GM19193 (cell line): Measurements from ENCODE around the gene FAF2.

Experiments used
- POLR2A ChIP-seq: IDR thresholded peaks from 4 replicates; pipeline ENCODE4 v1.6.1; 2011; ENCODE audit not compliant: insufficient read depth, insufficient read length; ENCODE audit errors: extremely low read depth

The FAF2 gene

DNA sequence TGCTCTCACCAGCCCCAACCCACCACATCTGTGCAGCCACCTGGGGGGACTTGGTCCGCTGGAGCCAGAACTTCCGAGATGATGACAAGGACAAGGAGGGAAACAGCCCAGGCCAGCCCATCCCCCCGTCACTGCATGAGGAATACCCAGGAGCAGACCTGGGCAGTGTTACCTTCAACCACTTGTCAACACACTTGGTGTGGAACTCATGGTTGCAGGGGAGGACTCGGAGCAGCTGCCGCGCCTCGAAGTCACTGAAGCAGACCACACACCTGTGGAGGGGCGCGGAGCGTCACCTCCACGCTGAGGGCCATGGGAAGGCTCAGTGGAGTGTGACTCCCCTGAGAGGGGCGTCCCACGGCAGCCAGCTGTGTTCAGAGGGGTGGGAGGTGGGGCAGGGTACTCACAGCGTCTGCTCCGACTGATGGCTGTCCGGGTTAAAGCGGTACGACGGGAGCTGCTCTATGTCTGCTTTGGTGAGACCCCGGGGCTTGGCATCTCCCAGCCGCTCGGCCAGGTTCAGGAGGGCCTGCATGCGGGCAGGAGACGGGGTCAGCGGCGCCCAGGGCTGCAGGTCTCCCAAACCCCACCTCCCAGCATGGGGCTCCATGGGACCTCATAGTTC lies 81.0 kb downstream of the FAF2 start:
- TF ChIP-seq POLR2A, result no peak

GRCh38 chr5:176529741-176530141 lies 81.6 kb downstream of the FAF2 start:
- no peak for TF ChIP-seq POLR2A

GRCh38 chr5:176530393-176530982 lies 82.3 kb downstream of the FAF2 start:
- TF ChIP-seq POLR2A, result no peak

DNA sequence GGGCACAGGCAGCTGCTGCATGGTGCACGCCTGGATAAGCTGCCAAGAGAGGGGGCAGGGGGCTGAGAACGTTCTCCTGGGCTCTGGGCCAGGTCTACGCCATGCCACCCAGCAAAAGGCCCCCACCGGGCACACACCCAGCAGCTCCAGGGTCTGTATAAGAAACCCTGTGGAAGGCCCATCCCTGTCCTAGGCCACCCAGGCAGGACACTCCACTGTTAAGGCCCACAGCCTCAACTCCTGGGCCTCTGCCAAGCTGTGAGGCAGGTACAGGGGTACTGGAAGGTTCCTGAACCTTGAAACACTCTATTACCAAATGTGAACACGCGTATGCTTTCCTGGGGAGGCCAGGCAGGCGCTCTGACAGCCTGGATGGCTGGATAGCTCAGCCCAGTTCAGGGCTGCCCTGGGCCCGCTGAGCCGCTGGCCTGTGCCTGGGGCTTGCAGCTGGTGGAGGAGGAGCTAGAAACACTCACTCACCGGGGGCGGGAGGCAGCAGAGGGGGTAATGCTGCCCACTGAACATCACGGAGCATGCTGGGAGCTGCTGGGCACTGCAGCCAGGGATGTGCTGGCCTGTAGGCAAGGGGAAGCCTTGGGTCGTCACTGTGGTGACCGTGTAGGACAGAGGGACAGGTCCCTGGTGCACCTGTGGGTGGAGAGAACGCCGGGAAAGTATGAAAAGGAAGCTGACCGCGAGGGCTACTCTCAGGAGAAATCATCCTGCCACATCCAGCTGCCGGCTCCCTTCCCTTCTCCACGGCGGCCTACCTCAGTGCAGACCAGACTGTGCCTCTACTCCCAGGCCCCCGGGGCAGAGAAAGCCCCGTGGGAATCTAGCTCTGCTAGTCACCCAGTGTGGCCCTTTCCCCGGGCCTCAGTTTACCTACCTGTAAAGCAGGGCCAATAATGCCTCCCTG lies 83.1 kb downstream of the FAF2 start:
- TF ChIP-seq POLR2A, result no peak

GRCh38 chr5:176531902-176532493 lies 83.8 kb downstream of the FAF2 start:
- TF ChIP-seq POLR2A, result no peak

DNA sequence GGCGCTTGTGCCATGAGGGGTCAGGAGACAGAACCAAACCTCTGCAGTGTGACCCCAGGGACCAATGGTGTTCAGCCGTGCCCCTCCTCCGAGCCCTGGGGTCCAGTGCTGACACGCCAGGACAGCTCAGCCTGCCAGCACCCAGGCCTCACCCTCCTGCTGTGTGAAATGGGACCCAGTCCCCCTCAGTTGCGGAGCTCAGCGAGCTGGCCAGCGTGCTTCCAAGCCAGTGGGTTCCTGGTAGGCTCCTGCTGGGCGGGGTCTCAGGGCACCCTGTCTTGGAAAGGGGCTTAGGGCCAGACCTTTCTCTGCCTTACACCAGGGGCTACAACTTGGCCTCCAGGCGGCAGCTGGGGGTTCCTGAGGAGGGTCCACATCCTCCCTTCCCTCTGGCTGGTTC lies 84.6 kb downstream of the FAF2 start:
- no peak for TF ChIP-seq POLR2A

DNA sequence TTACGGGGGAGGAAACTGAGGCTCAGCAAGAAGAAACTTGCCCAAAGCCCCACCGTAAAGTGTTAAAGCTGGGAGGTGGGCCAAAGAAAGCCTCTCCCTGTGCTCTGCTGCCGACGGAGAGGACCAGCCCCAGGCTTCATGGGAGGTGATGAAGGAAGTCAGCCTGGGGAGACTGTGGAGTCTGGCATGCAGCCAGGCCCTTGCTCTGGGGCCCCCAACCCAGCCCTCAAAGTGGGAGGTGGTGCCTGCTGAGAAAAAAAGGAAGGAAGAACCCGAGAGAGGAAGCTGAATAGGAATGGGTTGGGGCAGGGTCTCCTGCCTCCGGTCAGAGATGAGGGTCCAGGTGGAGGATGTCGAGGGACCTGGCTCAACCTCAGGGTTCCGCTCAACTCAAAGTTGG lies 85.2 kb downstream of the FAF2 start:
- TF ChIP-seq POLR2A, result no peak

GRCh38 chr5:176533894-176534611 lies 85.9 kb downstream of the FAF2 start:
- TF ChIP-seq POLR2A, result no peak

GRCh38 chr5:176534640-176535039 lies 86.5 kb downstream of the FAF2 start:
- no peak for TF ChIP-seq POLR2A

- TF ChIP-seq POLR2A, result peak; percentile 67
Measured at GRCh38 chr5:176535101-176535663, 87.0 kb downstream of the FAF2 start.

- TF ChIP-seq POLR2A, result no peak
Measured at GRCh38 chr5:176535664-176536131, 87.5 kb downstream of the FAF2 start.

DNA sequence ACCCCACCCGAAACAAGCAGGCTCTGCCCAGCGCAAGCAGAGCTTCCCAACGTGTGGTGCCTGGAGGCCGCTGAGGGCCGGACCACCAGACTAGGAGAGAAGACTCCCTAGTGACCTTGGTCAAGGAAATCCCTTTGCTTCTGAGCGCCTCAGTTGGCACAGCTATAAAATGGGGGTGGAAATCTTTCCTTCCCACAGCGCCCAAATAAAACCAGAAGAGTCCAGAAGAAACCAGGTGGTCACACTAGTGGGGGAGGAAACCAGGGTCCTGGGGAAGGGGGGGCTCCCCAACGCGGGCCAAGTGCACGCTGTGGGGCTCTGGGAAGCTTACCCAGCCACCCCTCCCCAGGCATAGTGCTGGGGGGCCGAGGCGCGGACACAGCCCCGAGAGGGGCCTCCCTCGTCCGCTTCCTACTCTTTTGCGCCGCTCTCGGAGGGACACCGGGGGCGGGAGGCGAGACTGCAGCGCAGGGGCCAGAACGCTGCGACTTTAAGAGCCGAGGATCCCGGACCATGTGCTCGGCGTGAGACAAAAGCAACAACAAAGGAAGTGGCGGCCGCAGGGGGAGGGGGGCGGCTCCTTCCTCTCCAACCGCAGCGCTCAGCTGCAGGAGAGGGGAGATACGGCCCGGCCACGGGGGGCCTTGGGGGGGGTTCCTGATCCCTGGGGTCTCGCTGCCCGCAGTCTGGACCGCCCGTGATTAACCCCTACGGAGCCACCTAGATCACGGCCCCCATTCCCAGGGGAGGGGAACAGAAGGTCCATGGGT lies 88.1 kb downstream of the FAF2 start:
- TF ChIP-seq POLR2A, result peak; percentile 55

DNA sequence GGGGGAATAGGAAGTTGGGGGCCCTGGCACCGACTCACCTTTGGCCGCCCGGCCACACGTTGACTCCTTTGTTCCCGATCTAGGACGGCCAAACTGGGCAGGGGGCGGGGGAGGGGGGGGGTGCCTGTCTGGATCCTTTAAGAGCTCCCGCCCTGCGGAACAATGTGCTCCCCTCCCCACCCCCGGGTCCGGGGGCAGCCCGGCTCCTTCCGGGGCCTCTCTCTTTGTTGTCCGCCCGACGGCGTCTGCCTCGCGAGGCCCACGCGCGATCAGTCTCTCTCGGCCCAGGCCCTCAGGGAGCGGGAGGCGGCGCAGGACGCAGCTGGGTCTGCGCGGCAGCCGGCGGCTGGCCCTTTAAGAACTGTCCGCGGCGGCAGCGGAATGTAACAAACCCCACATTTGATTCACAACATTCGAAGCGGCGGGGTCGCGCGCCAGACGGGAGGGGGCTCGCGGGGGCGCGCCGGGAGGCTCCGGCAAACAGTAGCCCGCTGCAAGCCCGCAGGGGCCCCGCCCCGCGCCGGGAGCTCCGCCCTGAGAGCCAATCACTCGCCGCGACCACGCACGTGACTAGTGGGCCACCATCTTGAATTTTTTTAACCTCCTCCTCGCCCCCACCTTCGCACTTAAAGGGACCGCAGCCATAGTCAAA lies 88.8 kb downstream of the FAF2 start, which contains the start of gene RNF44:
Gene RNF44 (minus strand): TSS at position 501 of the 652 bp plus-strand sequence. CDS start 4,930 bp downstream, outside the sequence.
- TF ChIP-seq POLR2A, result peak; percentile 52
